Raji (cell line): ENCODE results near the gene SRGAP3.

Experiments used
- POLR2A ChIP-seq: IDR thresholded peaks from 2 replicates; pipeline ENCODE4 v1.6.1; 2011; ENCODE audit warnings: low read depth, low read length, control low read depth; ENCODE audit not compliant: insufficient read depth

Gene SRGAP3

GRCh38 chr3:9179826-9180763 is 69.4 kb downstream of the SRGAP3 start:
- no peak for TF ChIP-seq POLR2A

GRCh38 chr3:9178697-9179096 is 70.7 kb downstream of the SRGAP3 start:
- TF ChIP-seq POLR2A, result no peak

- TF ChIP-seq POLR2A, result no peak
Observed at GRCh38 chr3:9175421-9175820, 74.0 kb downstream of the SRGAP3 start.

DNA sequence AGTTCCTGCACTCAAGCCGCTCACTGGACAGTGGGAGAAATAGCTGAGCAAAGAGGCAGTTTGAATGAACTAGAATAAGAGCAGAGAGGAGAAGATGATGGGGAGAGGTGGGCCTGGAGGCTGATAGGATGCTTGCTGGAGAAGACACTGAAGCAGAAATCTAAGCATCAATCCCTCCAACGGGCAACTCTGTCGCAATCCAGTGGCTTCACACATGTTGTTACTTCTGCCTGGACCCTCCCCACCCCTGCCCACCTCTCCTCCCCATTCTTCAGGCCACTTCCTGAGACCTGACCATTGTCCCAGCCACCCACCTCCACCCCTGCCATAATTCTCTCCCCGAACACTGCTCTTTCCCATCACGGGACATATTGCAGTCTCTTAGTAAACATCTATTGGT is 76.0 kb downstream of the SRGAP3 start:
- no peak for TF ChIP-seq POLR2A

DNA sequence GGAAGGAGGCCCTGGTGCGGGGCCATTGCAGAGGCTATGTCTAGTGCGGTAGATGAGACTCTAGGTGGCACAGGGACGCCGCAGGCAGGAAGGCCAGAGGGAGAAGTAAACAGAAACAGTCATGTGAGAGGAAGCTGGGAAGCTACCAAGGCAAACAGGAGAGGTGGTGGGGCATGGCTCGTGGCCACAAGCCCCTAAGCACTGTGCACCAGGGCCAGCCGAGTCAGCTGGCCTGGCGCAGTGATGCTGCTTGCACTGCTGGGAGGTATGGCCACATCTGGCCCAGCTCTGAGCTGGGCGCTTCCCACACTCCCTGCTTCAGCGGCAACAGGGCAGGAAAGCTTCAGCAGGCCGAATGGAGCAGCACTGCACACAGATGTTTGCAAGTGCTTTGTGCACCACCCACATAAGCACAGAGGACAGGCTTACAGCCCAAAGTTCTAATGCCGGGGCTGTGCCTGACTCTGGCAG is 76.6 kb downstream of the SRGAP3 start:
- no peak for TF ChIP-seq POLR2A

GRCh38 chr3:9170851-9171160 is 78.6 kb downstream of the SRGAP3 start:
- TF ChIP-seq POLR2A, result no peak

- no peak for TF ChIP-seq POLR2A
Observed at GRCh38 chr3:9169956-9170850, 79.2 kb downstream of the SRGAP3 start.

DNA sequence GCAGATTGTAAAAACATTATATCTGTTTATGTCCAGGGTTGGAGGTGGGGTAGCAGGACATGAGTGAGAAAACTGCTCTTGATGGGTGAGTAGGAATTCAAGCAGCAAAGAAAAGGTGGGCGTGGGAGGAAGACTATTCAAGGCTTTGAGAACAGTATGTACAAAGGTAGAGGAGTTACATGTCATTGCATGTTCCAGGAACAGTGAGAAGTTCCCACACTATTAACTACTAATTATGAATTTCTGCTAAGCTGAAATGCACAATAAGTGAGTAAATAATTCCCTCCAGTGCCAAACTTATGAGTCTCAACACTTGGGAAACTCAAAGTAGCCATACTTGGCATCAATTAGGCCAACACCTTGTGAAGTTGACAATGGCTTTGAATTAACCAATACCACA is 80.1 kb downstream of the SRGAP3 start:
- TF ChIP-seq POLR2A, result no peak

DNA sequence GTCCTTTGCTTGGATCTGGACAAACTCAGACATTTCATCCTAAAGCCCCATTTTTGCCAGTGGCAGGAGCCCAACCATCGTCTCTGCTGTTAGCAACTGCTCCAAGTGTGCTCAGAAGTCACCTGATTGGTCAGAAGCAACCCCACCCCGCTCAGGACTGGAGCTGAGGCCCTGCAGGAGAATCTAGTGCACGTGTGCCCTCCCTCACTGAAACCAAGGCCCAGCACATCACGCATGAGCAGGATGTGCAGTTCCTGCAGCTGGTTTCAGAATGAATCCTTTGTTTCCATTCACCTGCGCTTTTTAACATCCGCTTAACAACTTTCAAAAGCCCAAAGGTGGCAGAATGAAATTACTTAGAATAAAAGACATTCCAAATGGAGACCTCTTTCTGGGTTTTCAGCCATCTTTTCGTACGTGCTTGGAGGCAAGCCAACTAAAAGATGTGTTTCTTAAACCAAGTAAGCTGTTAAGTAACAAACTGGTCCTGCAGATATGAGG is 81.2 kb downstream of the SRGAP3 start:
- no peak for TF ChIP-seq POLR2A

DNA sequence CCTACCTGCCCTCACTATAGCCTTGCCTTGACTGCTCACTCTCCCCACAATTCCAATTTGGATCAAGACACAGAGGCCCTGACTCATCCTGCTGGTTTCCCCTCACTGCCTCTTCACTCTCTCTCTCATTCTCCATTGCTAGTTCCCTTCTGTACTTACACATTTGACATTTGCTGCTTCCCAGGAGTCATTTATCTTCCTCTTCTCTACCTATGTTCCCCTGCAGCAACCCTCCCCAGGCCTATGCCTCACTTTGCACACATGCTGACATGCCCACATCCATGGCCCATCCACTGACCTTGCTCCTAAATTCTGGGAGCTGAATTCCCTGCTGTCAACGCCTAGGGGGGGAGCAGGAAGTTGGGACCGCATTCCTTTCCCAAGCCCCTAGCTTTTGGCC is 82.2 kb downstream of the SRGAP3 start:
- TF ChIP-seq POLR2A, result no peak

GRCh38 chr3:9165421-9165820 is 84.0 kb downstream of the SRGAP3 start:
- no peak for TF ChIP-seq POLR2A

GRCh38 chr3:9163289-9163688 is 86.2 kb downstream of the SRGAP3 start:
- TF ChIP-seq POLR2A, result no peak

GRCh38 chr3:9161811-9162210 is 87.6 kb downstream of the SRGAP3 start:
- no peak for TF ChIP-seq POLR2A

DNA sequence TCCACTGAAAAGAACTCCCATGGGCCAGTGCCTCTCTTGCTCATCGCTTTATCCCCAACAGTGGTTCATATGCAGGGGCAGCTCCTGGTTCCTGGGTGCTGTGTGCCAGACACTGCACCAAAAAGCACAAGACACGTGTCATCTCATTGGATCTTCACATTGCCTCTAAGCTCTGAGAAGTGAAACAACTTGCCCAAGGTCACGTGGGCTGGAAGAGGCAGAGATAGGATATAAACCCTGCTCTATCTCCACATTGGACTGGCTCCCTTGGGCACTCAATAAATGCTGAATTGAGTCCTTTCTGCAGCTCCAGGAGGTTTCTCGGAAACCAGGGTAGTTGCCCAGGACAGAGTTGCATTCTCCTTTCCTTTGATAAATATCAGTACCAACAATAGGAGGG is 88.1 kb downstream of the SRGAP3 start:
- TF ChIP-seq POLR2A, result no peak

DNA sequence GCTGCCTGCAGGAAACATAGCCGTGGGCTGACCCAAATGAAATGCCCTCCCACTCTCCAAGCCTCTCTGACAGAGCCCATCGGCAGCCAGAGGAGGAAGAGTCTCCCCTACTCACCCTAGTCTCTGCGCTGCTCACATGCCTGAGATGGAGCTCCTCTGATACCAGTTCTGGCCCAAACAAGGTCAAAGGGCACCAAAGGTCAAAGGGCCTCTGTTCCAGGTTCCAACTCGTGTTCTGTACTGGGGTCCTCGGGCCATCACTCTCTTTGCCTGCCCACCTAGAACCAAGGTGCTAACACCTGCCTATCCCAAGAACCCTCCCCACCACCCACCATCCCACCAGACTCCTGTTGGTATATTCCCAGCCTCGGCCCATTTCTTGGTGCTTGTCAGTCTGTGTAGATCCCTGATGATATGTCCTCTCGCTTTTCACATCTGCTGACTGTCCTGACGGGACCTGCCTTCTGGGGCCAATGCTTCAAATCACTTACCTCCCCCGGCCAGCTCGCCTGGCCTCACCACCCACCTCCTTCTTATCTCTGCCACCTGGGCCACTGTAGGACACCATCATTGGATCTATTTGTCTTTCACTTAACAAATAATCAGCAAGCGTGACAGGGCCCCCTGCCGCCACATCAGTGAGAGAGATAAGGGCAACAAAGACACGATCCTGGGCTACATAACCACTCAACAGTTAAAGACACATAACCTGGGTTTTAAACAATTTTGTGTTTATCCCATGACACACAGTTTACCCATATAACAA is 90.4 kb downstream of the SRGAP3 start:
- TF ChIP-seq POLR2A, result no peak

DNA sequence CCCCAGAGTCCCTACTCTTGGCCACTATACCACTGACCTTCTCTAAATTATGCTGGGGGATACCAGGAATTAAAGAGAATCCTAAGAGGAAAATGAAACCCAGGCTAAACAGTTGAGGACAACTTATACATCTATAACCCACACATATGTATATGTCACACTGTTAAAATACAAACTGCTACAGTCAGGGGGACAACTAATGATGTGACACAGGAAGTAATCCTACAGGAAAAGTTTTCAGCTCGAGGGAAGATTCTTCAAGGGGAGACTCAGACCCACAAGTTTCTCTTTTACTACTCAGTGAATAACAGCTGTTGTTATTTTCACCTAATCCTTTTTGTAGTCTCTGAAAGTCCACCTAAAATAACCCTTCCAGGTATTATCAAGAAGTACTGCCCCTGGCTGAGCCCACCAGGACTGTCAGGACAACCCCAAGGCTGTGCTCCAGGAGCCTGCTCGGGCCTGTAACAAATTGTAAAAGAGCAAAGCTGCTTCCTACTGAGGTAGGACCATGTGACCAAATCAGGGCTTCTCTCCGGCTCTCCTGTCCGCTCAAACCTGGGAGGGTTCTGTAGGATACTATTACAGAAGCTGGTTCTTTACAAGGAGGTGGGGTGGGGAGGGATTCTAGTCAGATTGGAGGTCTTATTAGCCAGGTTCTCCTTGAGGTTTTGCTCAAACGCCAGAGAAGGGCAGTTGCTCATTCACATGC is 91.6 kb downstream of the SRGAP3 start:
- TF ChIP-seq POLR2A, result no peak
